NCI-H2171 treated with DMSO at 0.1 percent for 48 hours (cell line): Measurements from ENCODE around the gene RAX2.
"Not testable (repeated sequence)": the region's sequence is repeated elsewhere in the genome, so short reads cannot be mapped to it uniquely, and the experiment has no call there.

Experiments used
- DNase-seq: peaks from one replicate; lab custom pipeline; 2025; lab: John Stamatoyannopoulos, UW

The RAX2 gene

GRCh38 chr19:3771906-3772455 is at the start of gene RAX2:
TSS of gene RAX2 (minus strand) at chr19:3772228. CDS start at chr19:3771742, 486 bp downstream.
- no peak for DNase-seq

GRCh38 chr19:3821156-3821555 is 49.1 kb upstream of the RAX2 start:
- DNase-seq: peak; percentile 20

GRCh38 chr19:3819989-3820388 is 48.0 kb upstream of the RAX2 start:
- DNase-seq: no peak

- DNase-seq: no peak
Observed at GRCh38 chr19:3818918-3819317, 46.9 kb upstream of the RAX2 start.

GRCh38 chr19:3818466-3818865 is 46.4 kb upstream of the RAX2 start:
- DNase-seq: no peak

- no peak for DNase-seq
Observed at GRCh38 chr19:3817761-3818160, 45.7 kb upstream of the RAX2 start.

GRCh38 chr19:3816566-3817218 is 44.7 kb upstream of the RAX2 start:
- no peak for DNase-seq

GRCh38 chr19:3816148-3816547 is 44.1 kb upstream of the RAX2 start:
- not testable (repeated sequence) for DNase-seq

- DNase-seq: no peak
Observed at GRCh38 chr19:3814648-3815047, 42.6 kb upstream of the RAX2 start.

- DNase-seq: no peak
Observed at GRCh38 chr19:3813473-3814392, 41.7 kb upstream of the RAX2 start.

- DNase-seq: no peak
Observed at GRCh38 chr19:3810708-3811355, 38.8 kb upstream of the RAX2 start.

- no peak for DNase-seq
Observed at GRCh38 chr19:3809881-3810707, 38.1 kb upstream of the RAX2 start.

GRCh38 chr19:3808420-3809143 is 36.6 kb upstream of the RAX2 start:
- no peak for DNase-seq

GRCh38 chr19:3807574-3808354 is 35.7 kb upstream of the RAX2 start:
- DNase-seq: no peak

- DNase-seq: no peak
Observed at GRCh38 chr19:3807131-3807480, 35.1 kb upstream of the RAX2 start.

- DNase-seq: no peak
Observed at GRCh38 chr19:3805859-3806258, 33.8 kb upstream of the RAX2 start.

GRCh38 chr19:3804429-3804828 is 32.4 kb upstream of the RAX2 start:
- DNase-seq: no peak

GRCh38 chr19:3803986-3804385 is 32.0 kb upstream of the RAX2 start:
- DNase-seq: no peak

GRCh38 chr19:3803114-3803888 is 31.3 kb upstream of the RAX2 start:
- DNase-seq: no peak
